Epithelial cell of alveolus of lung (primary cell): ENCODE measurements around the gene DNAJC5G. TPM values are rescaled to one million over a fixed set of nuclear protein-coding genes. Genes with fewer than 3 reads are reported as not detected.

Experiments
- total RNA-seq: library from RNA; depleted of rRNA; stranded (reverse); fragments of >200 nt; gene quantifications from 2 replicates; pipeline ENCODE4 v1.2.1, GENCODE V29; 2015

The DNAJC5G gene, protein sequence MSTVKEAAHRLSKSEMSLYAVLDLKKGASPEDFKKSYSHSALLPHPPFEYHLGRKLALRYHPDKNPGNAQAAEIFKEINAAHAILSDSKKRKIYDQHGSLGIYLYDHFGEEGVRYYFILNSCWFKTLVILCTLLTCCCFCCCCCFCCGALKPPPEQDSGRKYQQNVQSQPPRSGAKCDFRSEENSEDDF
- not detected in 2 replicates for total RNA-seq

DNA sequence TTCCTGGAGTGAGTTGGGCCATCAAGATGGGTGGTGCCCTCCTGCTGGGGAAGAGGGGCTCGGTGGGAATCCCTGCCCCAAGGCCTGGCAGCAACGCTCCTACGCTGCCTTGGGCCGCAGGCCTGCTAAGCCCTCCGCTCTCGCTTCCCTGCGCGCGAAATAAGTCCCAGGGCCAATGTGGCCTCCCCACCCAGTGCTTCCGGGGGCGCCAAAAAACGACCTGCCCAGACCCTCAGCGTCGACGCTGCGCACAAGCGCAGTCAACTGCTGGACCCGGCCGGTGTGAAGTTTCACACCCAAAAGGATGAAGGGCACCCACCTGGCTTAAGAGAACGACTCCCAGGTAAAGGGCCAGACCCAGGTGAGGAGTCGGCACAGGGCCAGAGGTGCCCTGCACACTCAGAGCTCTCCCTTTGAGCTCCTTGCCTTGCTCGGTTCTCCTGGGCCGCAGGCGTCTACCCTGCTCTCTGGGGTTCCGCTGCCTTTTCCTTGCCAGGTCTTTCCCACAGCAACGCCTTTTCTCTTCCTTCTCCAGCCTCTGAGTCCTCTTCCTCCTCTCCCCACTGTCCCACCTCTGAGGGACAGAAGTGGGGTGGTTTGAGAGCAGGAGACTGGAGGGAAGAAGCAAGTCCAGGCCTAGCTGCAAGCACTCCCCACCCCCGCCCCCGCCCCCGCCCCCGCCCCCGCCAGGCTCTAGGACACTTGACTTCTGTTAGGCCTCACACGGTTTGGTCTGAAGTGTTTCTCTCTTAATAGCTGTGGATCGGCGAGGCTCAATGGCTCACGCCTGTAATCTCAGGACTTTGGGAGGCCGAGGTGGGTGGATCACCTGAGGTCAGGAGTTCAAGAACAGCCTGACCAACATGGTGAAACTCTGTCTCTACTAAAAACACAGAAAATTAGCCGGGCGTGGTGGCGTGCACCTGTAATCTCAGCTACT, at the start of gene DNAJC5G:
TSS of gene DNAJC5G (plus strand) at position 223 of the 940 bp plus-strand sequence. CDS start 1,296 bp downstream, outside the sequence.

DNA sequence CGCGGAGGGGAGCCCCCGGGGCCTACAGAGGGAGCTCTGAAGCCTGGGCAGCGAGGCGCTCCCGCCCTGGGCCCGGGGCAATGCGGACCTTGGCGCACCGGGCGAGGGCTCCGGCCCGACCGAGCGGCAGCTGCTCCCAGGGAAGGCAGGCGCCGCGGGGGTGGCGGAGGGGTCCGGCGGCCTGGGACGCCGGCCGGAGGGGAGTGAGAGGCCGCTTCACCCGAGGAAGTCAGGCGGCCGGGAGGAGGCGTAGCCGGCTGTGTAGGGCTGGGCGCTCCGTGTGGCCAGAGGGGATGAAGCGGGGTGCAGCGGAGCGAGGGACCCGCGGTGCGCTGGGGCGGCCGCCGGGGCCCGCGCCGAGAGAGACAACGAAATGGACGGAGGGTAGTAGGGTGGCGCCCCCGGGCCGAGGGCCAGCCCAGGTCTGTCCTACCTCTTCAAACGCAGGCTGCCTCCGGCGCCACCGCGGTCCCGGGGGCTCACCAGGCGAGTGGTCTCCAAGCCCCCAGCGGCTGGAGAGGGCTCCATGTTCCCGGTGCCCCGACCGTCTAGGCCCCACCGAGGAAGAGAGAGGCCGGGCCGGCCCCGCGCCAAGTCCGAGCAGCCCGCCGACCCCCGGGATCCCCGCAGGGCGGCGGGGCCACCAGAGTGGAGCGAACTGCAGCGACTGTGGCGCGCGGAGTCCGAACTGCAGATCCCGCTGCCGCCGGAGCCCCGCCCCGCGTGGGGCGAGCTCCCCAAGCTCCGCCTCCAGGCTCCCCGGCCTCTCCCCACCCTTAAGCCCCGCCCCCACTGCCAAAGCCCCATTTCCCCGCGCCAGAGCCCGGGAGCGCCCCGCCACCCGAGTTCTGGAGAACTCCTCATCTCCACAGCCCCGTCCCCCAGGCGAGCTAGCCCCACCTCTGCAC, 12.6 kb upstream of the DNAJC5G start, which contains the start of gene SLC30A3:
TSS of gene SLC30A3 (minus strand) at position 669 of the 908 bp plus-strand sequence. CDS start at position 528, 141 bp downstream.

DNA sequence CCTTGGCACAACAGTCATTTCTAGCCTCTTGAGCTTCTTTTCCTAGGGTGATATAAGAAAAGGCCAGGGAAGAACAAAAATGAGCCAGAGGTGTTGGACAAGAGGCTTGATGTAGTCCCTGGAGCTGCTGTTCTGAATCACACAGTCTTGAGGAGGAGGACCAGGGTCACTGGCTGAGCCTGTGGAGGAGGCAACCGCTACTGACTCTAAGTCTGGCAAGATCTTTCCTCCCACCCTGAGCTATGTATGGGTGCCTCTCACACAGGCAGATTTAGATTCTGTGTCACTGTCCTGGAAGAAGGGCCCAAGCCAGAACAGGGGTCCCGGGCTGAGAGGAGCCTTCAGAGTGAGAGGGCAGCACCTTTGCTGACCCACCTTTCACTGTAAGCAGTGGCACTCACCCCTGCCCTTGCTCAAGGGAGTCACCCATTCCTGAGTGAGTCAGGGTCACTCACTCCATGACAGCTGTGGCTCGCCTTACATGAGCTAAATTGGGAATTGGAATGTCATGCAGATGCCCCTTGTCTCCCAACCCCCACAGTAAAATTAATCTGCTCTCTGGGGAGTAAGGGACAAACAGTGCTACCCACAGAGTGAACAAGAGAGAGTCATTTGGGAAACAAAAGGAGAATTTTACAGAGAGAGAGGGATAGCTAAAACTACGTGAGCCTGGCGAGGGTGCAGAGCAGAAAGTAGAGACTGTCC, 6.8 kb downstream of the DNAJC5G start, which contains the start of gene TRIM54:
TSS of gene TRIM54 (plus strand) at position 575 of the 705 bp plus-strand sequence. CDS start 303 bp downstream, outside the sequence.

DNA sequence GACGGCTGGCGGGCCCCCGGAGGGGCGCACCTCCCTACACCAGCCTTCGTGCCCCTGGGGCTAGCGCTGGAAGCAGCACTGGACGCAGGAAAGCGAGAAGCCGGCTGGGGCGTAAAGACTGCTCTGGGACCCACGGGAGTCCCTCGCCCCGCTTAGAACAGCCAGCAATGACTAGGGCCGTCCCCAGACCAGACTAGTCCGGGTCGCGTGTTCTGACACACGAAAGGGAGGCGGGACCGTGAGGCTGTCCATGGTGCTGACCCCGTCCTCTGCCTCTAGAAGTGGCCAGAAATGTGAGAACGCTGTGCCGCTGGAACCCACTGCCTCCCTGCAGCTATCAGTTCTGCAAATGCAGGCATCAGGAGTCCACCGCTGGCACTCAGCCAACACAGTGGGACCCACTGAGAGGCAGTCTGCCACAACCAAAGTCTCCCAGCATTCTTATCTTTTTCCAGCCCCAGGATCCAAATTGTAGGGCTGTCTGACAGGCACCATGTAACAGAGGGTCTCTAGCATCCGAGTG, 33.2 kb downstream of the DNAJC5G start, which contains the start of gene UCN:
TSS of gene UCN (minus strand) at position 87 of the 523 bp plus-strand sequence. CDS start 550 bp downstream, outside the sequence.

DNA sequence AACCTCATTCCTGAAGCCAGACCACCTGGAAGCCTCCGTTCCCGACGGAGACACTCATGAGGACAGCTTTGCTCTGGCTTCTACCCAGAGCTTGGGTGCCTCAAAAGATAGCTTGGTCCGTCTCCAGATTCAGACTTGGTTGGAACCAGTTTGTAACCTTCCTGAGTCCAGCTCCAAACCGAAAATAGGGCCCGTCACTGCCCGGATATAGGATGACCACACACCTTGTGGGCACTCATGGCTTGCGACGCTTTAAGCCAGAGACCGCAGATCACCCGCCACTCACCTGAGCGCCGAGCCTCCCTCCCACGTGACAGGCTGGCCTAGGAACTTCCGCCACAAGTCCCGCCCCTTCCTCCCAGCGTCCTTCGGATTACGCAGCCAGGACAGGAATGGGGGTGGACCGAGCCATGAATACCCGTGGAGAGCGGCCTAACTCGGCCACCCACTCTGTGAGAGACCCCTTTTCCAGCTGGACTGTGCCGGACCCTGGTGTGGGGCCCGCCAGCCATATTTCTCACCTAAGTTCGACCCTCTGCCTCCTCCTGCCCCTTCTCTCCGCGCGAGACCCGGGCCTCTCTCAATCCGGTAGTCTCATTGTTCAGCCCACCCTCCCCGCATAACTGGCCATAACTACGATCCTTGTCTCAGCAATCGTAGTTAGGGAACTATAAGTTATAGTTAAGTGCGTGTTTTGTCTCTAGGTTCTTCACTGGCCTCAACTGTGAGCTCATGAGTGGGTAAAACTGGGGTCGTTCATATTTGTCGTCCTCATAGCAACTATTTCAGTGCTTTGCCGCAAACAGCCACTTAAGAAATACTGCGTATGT, 47.7 kb downstream of the DNAJC5G start, which contains the start of gene MPV17:
TSS of gene MPV17 (minus strand) at position 332 of the 830 bp plus-strand sequence. CDS start 580 bp downstream, outside the sequence.

Other genes with a start within 250 kb of the DNAJC5G start
- gene TMEM214, start 242.5 kb upstream of the DNAJC5G start, total RNA-seq, result 48.9 and 66.5 TPM in 2 replicates
- 22.6 and 24.6 TPM in 2 replicates for gene AGBL5, start 223.8 kb upstream of the DNAJC5G start, total RNA-seq
- 364 and 815 TPM in 2 replicates for gene OST4, start 203.8 kb upstream of the DNAJC5G start, total RNA-seq
- 546 and 790 TPM in 2 replicates for gene EMILIN1, start 196.8 kb upstream of the DNAJC5G start, total RNA-seq
- 0.24 and 1.0 TPM in 2 replicates for gene KHK, start 188.7 kb upstream of the DNAJC5G start, total RNA-seq
- gene CGREF1, start 156.3 kb upstream of the DNAJC5G start, total RNA-seq, result 1.2 and 4.6 TPM in 2 replicates
- not detected in 2 replicates for gene ABHD1, start 151.6 kb upstream of the DNAJC5G start, total RNA-seq
- gene PREB, start 140.8 kb upstream of the DNAJC5G start, total RNA-seq, result 53.0 and 92.5 TPM in 2 replicates
- not detected in 2 replicates for gene PRR30, start 136.0 kb upstream of the DNAJC5G start, total RNA-seq
- gene TCF23, start 126.4 kb upstream of the DNAJC5G start, total RNA-seq, result not detected in 2 replicates
- 225 and 250 TPM in 2 replicates for gene ATRAID, start 63.4 kb upstream of the DNAJC5G start, total RNA-seq
- gene SLC5A6, start 63.2 kb upstream of the DNAJC5G start, total RNA-seq, result 18.3 and 26.0 TPM in 2 replicates
- 22.5 and 42.7 TPM in 2 replicates for gene CAD, start 58.1 kb upstream of the DNAJC5G start, total RNA-seq
- not detected in 2 replicates for gene SLC30A3, start 12.4 kb upstream of the DNAJC5G start, total RNA-seq
- 0.24 TPM in 1 of 2 replicates, not detected in the other for gene TRIM54, start 7.0 kb downstream of the DNAJC5G start, total RNA-seq
- gene UCN, start 33.0 kb downstream of the DNAJC5G start, total RNA-seq, result 1.0 and 11.3 TPM in 2 replicates
- 80.7 and 88.8 TPM in 2 replicates for gene MPV17, start 47.7 kb downstream of the DNAJC5G start, total RNA-seq
- 44.7 and 50.6 TPM in 2 replicates for gene GTF3C2, start 81.3 kb downstream of the DNAJC5G start, total RNA-seq
- gene EIF2B4, start 94.9 kb downstream of the DNAJC5G start, total RNA-seq, result 25.9 and 29.5 TPM in 2 replicates
- gene SNX17, start 95.2 kb downstream of the DNAJC5G start, total RNA-seq, result 77.5 and 138 TPM in 2 replicates
- gene ZNF513, start 105.3 kb downstream of the DNAJC5G start, total RNA-seq, result 5.9 and 6.7 TPM in 2 replicates
- 48.9 and 86.0 TPM in 2 replicates for gene PPM1G, start 134.2 kb downstream of the DNAJC5G start, total RNA-seq
- 67.0 and 109 TPM in 2 replicates for gene NRBP1, start 153.2 kb downstream of the DNAJC5G start, total RNA-seq
- 2.7 TPM in 1 of 2 replicates, not detected in the other for gene KRTCAP3, start 166.9 kb downstream of the DNAJC5G start, total RNA-seq
- gene IFT172, start 214.3 kb downstream of the DNAJC5G start, total RNA-seq, result 15.3 and 17.5 TPM in 2 replicates
- 10.4 and 20.9 TPM in 2 replicates for gene FNDC4, start 219.8 kb downstream of the DNAJC5G start, total RNA-seq
- 0.24 and 0.39 TPM in 2 replicates for gene GCKR, start 221.4 kb downstream of the DNAJC5G start, total RNA-seq